T-helper 2 cell treated with Interferon-gamma antibody and Interleukin-4, amounts not matched to agents 5 μg/mL and 100 μg/mL, for 36 hours (primary cell): ENCODE data around the gene TGFB1.

Experiments used
- DNase-seq: peaks from one replicate; pipeline ENCODE4 v3.0.0; 2021; ENCODE audit warnings: low spot score
- H3K27ac Mint-ChIP-seq: one replicate; pipeline ENCODE4 v1.8.0; 2021; ENCODE audit warnings: mild to moderate bottlenecking, mixed read lengths
- H3K27me3 Mint-ChIP-seq: one replicate; pipeline ENCODE4 v1.8.0; 2021; ENCODE audit warnings: low read depth, mixed read lengths
- H3K36me3 Mint-ChIP-seq: one replicate; pipeline ENCODE4 v1.8.0; 2021; ENCODE audit warnings: low read depth, mixed read lengths
- H3K4me1 Mint-ChIP-seq: one replicate; pipeline ENCODE4 v1.8.0; 2021; ENCODE audit warnings: low read depth, mixed read lengths
- H3K4me3 Mint-ChIP-seq: one replicate; pipeline ENCODE4 v1.8.0; 2022; ENCODE audit warnings: mild to moderate bottlenecking, moderate library complexity, mixed read lengths
- H3K9me3 Mint-ChIP-seq: one replicate; pipeline ENCODE4 v1.8.0; 2021; ENCODE audit warnings: mixed read lengths

TGFB1 gene

DNA sequence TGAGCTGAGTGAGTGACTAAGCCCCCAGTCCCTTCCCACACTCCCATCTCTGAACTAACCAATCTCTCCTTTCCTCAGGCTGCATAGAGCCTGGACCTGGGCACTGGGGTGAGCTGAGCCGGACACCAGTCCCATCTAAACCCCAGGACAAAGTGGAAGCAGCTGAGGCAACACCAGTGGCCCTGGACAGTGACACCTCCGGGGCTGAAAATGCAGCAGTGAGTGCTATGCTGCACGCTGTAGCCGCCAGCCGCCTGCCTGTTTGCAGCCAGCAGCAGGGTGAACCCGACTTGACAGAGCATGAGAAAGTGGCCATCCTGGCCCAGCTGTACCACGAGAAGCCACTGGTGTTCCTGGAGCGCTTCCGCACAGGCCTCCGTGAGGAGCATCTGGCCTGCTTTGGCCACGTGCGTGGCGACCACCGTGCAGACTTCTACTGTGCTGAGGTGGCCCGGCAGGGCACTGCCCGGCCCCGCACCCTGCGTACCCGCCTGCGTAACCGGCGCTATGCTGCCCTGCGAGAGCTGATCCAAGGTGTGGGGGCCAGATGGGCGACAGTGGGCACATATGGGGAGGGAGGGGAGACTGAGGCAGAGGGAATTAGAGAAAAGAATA is 37.3 kb downstream of the TGFB1 start:
- peak overlapping the region; percentile 42 for H3K27ac Mint-ChIP-seq
- peaks cover 12% of the 10 kb centered on the region for H3K4me1 Mint-ChIP-seq
- no peaks in the 10 kb centered on the region for H3K9me3 Mint-ChIP-seq
- DNase-seq, result no peak
- H3K4me3 Mint-ChIP-seq, result no peak overlapping the region
- peaks cover 62% of the 10 kb centered on the region for H3K36me3 Mint-ChIP-seq
- H3K27me3 Mint-ChIP-seq, result no peaks in the 10 kb centered on the region

DNA sequence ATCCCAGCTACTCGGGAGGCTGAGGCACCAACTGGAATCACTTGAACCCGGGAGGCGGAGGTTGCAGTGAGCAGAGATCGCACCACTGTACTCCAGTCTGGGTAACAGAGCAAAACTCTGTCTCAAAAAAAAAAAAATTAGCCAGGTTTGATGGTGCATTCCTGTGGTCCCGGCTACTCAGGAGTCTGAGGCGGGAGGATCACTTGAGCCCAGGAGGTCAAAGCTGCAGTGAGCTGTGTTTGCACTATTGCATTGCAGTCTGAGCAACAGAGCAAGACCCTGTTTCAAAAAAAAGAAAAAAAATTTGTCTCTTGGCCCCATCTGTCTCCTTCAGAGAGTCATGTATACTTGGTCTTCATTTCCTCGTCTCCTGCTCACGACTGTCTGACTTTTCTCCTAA is 42.1 kb downstream of the TGFB1 start:
- Mint-ChIP-seq H3K4me3 (peak overlapping the region; percentile 98), H3K36me3 (peaks cover 51% of the 10 kb centered on the region), H3K27me3 (no peaks in the 10 kb centered on the region), H3K4me1 (peaks cover 40% of the 10 kb centered on the region), H3K9me3 (no peaks in the 10 kb centered on the region), H3K27ac (peak overlapping the region; percentile 71)
- no peak for DNase-seq

DNA sequence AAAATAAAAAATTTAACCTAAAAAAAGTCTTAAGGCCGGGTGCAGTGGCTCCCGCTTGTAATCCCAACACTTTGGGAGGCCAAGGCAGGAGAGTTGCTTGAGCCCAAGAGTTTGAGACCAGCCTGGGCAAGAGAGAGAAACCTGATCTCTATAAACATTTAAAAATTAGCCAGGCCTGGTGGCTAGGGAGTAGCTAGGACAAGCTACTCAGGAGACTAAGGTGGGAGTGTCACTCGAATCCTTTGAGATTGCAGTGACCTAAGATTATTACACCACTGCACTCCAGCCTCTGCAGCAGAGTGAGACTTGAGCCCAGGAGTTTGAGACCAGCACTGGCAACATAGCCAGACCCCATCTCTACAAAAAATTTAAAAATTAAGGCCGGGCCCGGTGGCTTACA is 42.6 kb downstream of the TGFB1 start:
- H3K9me3 Mint-ChIP-seq, result no peaks in the 10 kb centered on the region
- H3K36me3 Mint-ChIP-seq, result peaks cover 50% of the 10 kb centered on the region
- DNase-seq, result no peak
- H3K27ac Mint-ChIP-seq, result peak overlapping the region; percentile 94
- H3K4me3 Mint-ChIP-seq, result peak overlapping the region; percentile 98
- H3K27me3 Mint-ChIP-seq, result no peaks in the 10 kb centered on the region
- peaks cover 45% of the 10 kb centered on the region for H3K4me1 Mint-ChIP-seq

- no peaks in the 10 kb centered on the region for H3K27me3 Mint-ChIP-seq
- H3K9me3 Mint-ChIP-seq, result no peaks in the 10 kb centered on the region
- peak within 1 kb of the TSS; percentile 98 for H3K4me3 Mint-ChIP-seq
- peaks cover 48% of the 10 kb centered on the region for H3K4me1 Mint-ChIP-seq
- DNase-seq, result peak; percentile 91
- peak within 1 kb of the TSS; percentile 94 for H3K27ac Mint-ChIP-seq
- H3K36me3 Mint-ChIP-seq, result peaks cover 56% of the 10 kb centered on the region
Observed at GRCh38 chr19:41310033-41310831, 43.5 kb downstream of the TGFB1 start, which contains the start of gene CCDC97. Gene CCDC97 (plus strand): TSS chr19:41310172. CDS start chr19:41310311, 139 bp downstream.

- Mint-ChIP-seq H3K9me3 (no peaks in the 10 kb centered on the region), H3K4me1 (peaks cover 51% of the 10 kb centered on the region), H3K36me3 (peaks cover 64% of the 10 kb centered on the region), H3K27me3 (no peaks in the 10 kb centered on the region), H3K4me3 (peak overlapping the region; percentile 98), H3K27ac (peak overlapping the region; percentile 94)
- DNase-seq, result no peak
Observed at GRCh38 chr19:41309180-41310032, 44.3 kb downstream of the TGFB1 start.

DNA sequence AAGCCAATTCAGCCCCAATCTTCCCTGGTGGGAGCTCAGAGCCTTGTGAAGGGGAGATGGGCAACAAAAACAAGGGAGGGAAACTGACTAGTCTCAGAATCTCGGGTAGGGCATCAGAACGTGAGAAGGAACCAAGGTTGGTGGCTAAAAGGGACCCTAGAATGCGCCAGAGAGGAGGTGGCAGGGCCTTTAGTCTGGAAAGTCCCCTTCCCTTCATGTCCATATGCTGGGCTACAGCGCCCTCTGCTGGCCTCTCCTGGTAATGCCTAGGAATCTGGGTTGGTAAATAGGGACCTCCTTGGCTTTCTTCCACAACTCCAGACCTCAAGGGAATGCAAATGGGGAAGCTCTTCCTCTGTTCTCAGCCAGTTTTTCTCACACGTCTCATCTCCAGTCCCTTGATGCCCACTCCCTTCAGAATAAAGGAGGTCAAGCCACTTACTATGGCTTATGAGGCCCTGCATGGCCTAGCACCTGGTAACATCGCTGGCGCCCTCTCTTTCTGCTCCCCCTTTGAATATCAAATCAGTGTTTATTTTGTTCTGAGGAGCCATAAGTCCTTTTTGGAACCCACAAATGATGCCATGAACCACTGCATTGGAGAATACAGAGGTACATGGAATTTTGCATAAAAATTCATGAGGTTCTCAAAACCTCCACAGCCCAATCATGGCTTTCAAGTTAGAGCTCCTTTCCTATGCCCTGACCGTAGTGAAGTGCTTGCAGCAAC is 45.1 kb downstream of the TGFB1 start:
- peaks cover 56% of the 10 kb centered on the region for H3K4me1 Mint-ChIP-seq
- peak; percentile 86 for DNase-seq
- peak overlapping the region; percentile 94 for H3K27ac Mint-ChIP-seq
- no peaks in the 10 kb centered on the region for H3K9me3 Mint-ChIP-seq
- no peaks in the 10 kb centered on the region for H3K27me3 Mint-ChIP-seq
- peak overlapping the region; percentile 98 for H3K4me3 Mint-ChIP-seq
- H3K36me3 Mint-ChIP-seq, result peaks cover 70% of the 10 kb centered on the region

GRCh38 chr19:41307954-41308449 is 45.7 kb downstream of the TGFB1 start:
- H3K4me1 Mint-ChIP-seq, result peaks cover 57% of the 10 kb centered on the region
- no peak for DNase-seq
- H3K36me3 Mint-ChIP-seq, result peaks cover 70% of the 10 kb centered on the region
- no peaks in the 10 kb centered on the region for H3K9me3 Mint-ChIP-seq
- H3K27me3 Mint-ChIP-seq, result no peaks in the 10 kb centered on the region
- peak overlapping the region; percentile 98 for H3K4me3 Mint-ChIP-seq
- H3K27ac Mint-ChIP-seq, result peak overlapping the region; percentile 94

GRCh38 chr19:41307090-41307875 is 46.4 kb downstream of the TGFB1 start:
- DNase-seq, result no peak
- H3K36me3 Mint-ChIP-seq, result peaks cover 75% of the 10 kb centered on the region

GRCh38 chr19:41305927-41306793 is 47.6 kb downstream of the TGFB1 start:
- H3K4me1 Mint-ChIP-seq, result peaks cover 65% of the 10 kb centered on the region
- H3K9me3 Mint-ChIP-seq, result no peaks in the 10 kb centered on the region
- no peak for DNase-seq
- H3K36me3 Mint-ChIP-seq, result peaks cover 76% of the 10 kb centered on the region
- no peaks in the 10 kb centered on the region for H3K27me3 Mint-ChIP-seq
- H3K27ac Mint-ChIP-seq, result peak overlapping the region; percentile 94
- H3K4me3 Mint-ChIP-seq, result peak overlapping the region; percentile 98

More at GRCh38 chr19:41307090-41307875, 46.4 kb downstream of the TGFB1 start:
- Mint-ChIP-seq H3K27me3 (no peaks in the 10 kb centered on the region), H3K27ac (peak overlapping the region; percentile 94), H3K4me1 (peaks cover 60% of the 10 kb centered on the region), H3K4me3 (peak overlapping the region; percentile 98), H3K9me3 (no peaks in the 10 kb centered on the region)

DNA sequence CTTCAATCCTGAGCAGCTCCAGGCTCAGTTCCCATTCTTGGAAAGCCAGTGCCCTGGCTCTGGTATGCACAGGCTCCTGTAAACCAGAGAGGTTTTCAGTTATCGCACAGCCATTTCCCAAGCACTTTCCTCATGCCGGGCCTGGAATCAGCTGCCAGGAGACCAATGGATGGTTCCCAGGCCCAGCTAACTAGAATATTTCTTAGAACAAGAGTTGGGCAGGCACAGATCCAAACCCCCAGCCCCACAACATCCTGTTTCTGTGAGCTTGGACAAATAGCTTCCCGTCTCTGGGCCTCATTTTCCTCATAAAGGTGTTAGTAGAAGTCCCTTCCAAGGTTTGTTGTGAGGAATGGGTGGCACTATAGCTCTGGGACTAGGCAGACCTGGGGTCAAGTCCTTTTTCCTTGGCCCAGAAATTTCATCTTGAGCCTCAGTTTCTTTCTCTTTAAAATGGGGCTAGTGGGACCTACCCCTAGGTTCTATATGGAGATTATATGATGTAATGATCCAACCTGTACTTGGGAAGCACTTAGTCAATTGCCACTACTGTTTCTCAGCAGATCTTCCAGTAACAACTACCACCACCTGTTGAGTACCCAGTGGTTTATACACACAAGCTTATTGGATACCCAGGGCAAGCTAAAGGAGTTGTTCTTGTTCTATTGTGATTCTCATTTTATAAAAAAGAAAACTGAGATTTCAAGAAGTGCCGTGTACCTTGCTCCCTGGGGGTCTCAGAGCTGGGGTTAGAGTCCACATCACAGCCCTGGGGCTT is 48.8 kb downstream of the TGFB1 start:
- Mint-ChIP-seq H3K27ac (peak overlapping the region; percentile 94), H3K36me3 (peaks cover 82% of the 10 kb centered on the region), H3K4me1 (peaks cover 70% of the 10 kb centered on the region), H3K9me3 (no peaks in the 10 kb centered on the region), H3K27me3 (no peaks in the 10 kb centered on the region), H3K4me3 (peak overlapping the region; percentile 84)
- DNase-seq, result no peak

DNA sequence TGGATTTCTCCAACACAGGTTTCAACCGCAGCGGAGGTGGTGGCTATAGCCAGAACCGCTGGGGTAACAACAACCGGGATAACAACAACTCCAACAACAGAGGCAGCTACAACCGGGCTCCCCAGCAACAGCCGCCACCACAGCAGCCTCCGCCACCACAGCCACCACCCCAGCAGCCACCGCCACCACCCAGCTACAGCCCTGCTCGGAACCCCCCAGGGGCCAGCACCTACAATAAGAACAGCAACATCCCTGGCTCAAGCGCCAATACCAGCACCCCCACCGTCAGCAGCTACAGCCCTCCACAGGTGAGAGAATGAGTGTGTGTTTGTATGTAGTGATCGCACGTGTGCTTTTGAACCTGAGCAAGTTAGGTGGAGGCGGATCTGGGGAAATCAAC is 49.8 kb downstream of the TGFB1 start:
- no peaks in the 10 kb centered on the region for H3K27me3 Mint-ChIP-seq
- peaks cover 91% of the 10 kb centered on the region for H3K36me3 Mint-ChIP-seq
- peaks cover 75% of the 10 kb centered on the region for H3K4me1 Mint-ChIP-seq
- no peaks in the 10 kb centered on the region for H3K9me3 Mint-ChIP-seq
- DNase-seq, result no peak
- peak overlapping the region; percentile 84 for H3K4me3 Mint-ChIP-seq
- H3K27ac Mint-ChIP-seq, result peak overlapping the region; percentile 94
